ENCODE data around the gene SMIM36.

DNA sequence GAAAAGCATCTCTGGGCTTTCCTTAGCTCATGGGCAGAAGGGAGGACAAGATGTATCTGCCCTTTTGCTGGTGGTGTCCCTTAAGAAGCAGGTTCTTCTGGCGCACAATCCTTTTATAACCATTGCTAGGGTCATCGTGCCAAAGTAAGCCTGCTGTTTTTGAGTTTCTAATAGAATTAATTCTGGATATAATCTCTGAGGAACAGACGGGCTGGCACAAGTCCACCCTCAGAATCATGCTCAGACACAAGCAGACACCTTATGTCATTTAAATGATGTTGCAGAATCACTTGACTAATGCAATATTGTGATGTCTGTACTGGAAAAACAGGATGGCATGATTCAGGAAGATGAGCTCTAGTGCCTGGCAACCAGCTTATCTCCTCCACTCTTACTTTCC, 70.9 kb downstream of the SMIM36 start:
- TF ChIP-seq, protein P1, sequence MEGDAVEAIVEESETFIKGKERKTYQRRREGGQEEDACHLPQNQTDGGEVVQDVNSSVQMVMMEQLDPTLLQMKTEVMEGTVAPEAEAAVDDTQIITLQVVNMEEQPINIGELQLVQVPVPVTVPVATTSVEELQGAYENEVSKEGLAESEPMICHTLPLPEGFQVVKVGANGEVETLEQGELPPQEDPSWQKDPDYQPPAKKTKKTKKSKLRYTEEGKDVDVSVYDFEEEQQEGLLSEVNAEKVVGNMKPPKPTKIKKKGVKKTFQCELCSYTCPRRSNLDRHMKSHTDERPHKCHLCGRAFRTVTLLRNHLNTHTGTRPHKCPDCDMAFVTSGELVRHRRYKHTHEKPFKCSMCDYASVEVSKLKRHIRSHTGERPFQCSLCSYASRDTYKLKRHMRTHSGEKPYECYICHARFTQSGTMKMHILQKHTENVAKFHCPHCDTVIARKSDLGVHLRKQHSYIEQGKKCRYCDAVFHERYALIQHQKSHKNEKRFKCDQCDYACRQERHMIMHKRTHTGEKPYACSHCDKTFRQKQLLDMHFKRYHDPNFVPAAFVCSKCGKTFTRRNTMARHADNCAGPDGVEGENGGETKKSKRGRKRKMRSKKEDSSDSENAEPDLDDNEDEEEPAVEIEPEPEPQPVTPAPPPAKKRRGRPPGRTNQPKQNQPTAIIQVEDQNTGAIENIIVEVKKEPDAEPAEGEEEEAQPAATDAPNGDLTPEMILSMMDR (IDR thresholded peaks at IDR 0.05), result no peak
- no peak for TF ChIP-seq POLR2A (IDR thresholded peaks at IDR 0.05)
